H1 (cell line): ENCODE results near the gene OXCT2. TPM values are rescaled to one million over a fixed set of nuclear protein-coding genes. Genes with fewer than 3 reads are reported as not detected.

Experiments
- CTCF ChIP-seq, 3 experiments: IDR thresholded peaks; 1 replicate in 2 of 3; 2 replicates in 1 of 3; pipeline versions ENCODE4 v1.5.1 to v1.6.1; 2011; ENCODE audit warnings: low read length in 3 of 3, mild to moderate bottlenecking in 3 of 3, inconsistent platforms in 2 of 3, low read depth in 1 of 3, moderate library complexity in 1 of 3; ENCODE audit not compliant: insufficient read depth in 1 of 3; ENCODE audit errors: control extremely low read depth in 1 of 3
- polyA plus RNA-seq, 7 experiments: library from polyadenylated mRNA; depleted of rRNA in 3 of 7; stranded (reverse) in 5 of 7; unstranded in 2 of 7; fragments of >200 nt in 5 of 7; fragments of 200-250 nt in 2 of 7; gene quantifications; 1 replicate in 5 of 7; 2 replicates in 1 of 7; 4 replicates in 1 of 7; pipeline versions ENCODE4 v1.2.1 to v1.2.3, GENCODE V29; 2011 to 2013; ENCODE audit warnings: missing spikeins in 2 of 7, mixed read lengths in 2 of 7
- total RNA-seq: library from RNA; stranded (reverse); fragmentation: NEBNext Ultra II Directional; extraction: Animal tissue kit (Norgen Biotek cat#: 25700); gene quantifications from 2 replicates; pipeline ENCODE4 v1.2.1, GENCODE V29; 2021

Gene OXCT2
- total and polyA plus RNA-seq, 2 of the 8 experiments (the other 6 are each of a cell fraction or from before 2014, with no cell fraction given): 2.6 to 2.9 TPM

- TF ChIP-seq CTCF (IDR thresholded peaks at IDR 0.05; ENCODE audit: control extremely low read depth in 1 of 3, insufficient read depth in 1 of 3, low read depth in 1 of 3, low read length in 3 of 3): no peak
Measured at GRCh38 chr1:39721664-39722063, 49.5 kb downstream of the OXCT2 start (continued).
